ENCODE measurements around the gene ITPR2.
"Not testable (repeated sequence)": the region's sequence is repeated elsewhere in the genome, so short reads cannot be mapped to it uniquely, and the experiment has no call there.

Gene ITPR2

GRCh38 chr12:26760657-26761293, 72.2 kb downstream of the ITPR2 start:
- no peak for DNase-seq (ENCODE audit: extremely low read depth, low read depth)
- no peak overlapping the region for H3K4me3 ChIP-seq (replicated peaks; ENCODE audit: low read depth, low read length)
- no peak for TF ChIP-seq CTCF (IDR thresholded peaks at IDR 0.05; ENCODE audit: low read depth, low read length, missing control alignments)

GRCh38 chr12:26755362-26755761, 77.6 kb downstream of the ITPR2 start:
- not testable (repeated sequence) for DNase-seq (ENCODE audit: extremely low read depth, low read depth); H3K4me3 ChIP-seq (replicated peaks; ENCODE audit: low read depth, low read length)

- no peak for TF ChIP-seq CTCF (IDR thresholded peaks at IDR 0.05; ENCODE audit: low read depth, low read length, missing control alignments)
Measured at GRCh38 chr12:26754148-26754547, 78.8 kb downstream of the ITPR2 start.

GRCh38 chr12:26751179-26751578, 81.8 kb downstream of the ITPR2 start:
- no peak overlapping the region for H3K4me3 ChIP-seq (replicated peaks; ENCODE audit: low read depth, low read length)
- no peak for TF ChIP-seq CTCF (IDR thresholded peaks at IDR 0.05; ENCODE audit: low read depth, low read length, missing control alignments)
- DNase-seq (ENCODE audit: extremely low read depth, low read depth): no peak

More at GRCh38 chr12:26754148-26754547, 78.8 kb downstream of the ITPR2 start:
- no peak for DNase-seq (ENCODE audit: extremely low read depth, low read depth)
- no peak overlapping the region for H3K4me3 ChIP-seq (replicated peaks; ENCODE audit: low read depth, low read length)

- H3K4me3 ChIP-seq (replicated peaks; ENCODE audit: low read depth, low read length): no peak overlapping the region
- no peak for DNase-seq (ENCODE audit: extremely low read depth, low read depth)
- no peak for TF ChIP-seq CTCF (IDR thresholded peaks at IDR 0.05; ENCODE audit: low read depth, low read length, missing control alignments)
Measured at GRCh38 chr12:26750531-26751175, 82.3 kb downstream of the ITPR2 start.

- no peak for TF ChIP-seq CTCF (IDR thresholded peaks at IDR 0.05; ENCODE audit: low read depth, low read length, missing control alignments)
- no peak for DNase-seq (ENCODE audit: extremely low read depth, low read depth)
- H3K4me3 ChIP-seq (replicated peaks; ENCODE audit: low read depth, low read length): no peak overlapping the region
Measured at GRCh38 chr12:26749781-26750180, 83.2 kb downstream of the ITPR2 start.

GRCh38 chr12:26748741-26749431, 84.1 kb downstream of the ITPR2 start:
- H3K4me3 ChIP-seq (replicated peaks; ENCODE audit: low read depth, low read length): no peak overlapping the region
- no peak for DNase-seq (ENCODE audit: extremely low read depth, low read depth)
- no peak for TF ChIP-seq CTCF (IDR thresholded peaks at IDR 0.05; ENCODE audit: low read depth, low read length, missing control alignments)

Measured in HFF-Myc (cell line).